ENCODE measurements around the gene SYNM. TPM values are rescaled to one million over a fixed set of nuclear protein-coding genes. Genes with fewer than 3 reads are reported as not detected.

The SYNM gene
- total RNA-seq, 2 donors from 2014 or later = 5.7 to 8.2 TPM

- peaks cover 18% of the 10 kb centered on the region for H3K4me1 ChIP-seq
- no peaks in the 10 kb centered on the region for H3K36me3 ChIP-seq (replicated peaks in 1 of 2; ENCODE audit: insufficient read depth in 1 of 2, low read depth in 2 of 2)
- TF ChIP-seq POLR2A (IDR thresholded peaks at IDR 0.05) = no peak
- TF ChIP-seq CTCF (IDR thresholded peaks at IDR 0.05) = no peak
- H3K4me3 ChIP-seq = no peak overlapping the region
- WGBS, 2 donors = 41 to 46% methylated on average over 2 of the region's 2 CpGs
- no peak overlapping the region for H3K27ac ChIP-seq
- intact Hi-C loops (cut with DNase I) = no loop called here
- no peak for ATAC-seq
- no peaks in the 10 kb centered on the region for H3K27me3 ChIP-seq
- DNase-seq = no peak
- no peaks in the 10 kb centered on the region for H3K9me3 ChIP-seq
These were observed 49.4 kb downstream of the SYNM start for GRCh38 chr15:99154271-99154670.

- TF ChIP-seq POLR2A (IDR thresholded peaks at IDR 0.05) = no peak
- TF ChIP-seq CTCF (IDR thresholded peaks at IDR 0.05) = no peak
- no peak for DNase-seq
- Histone ChIP-seq H3K4me1 (peaks cover 18% of the 10 kb centered on the region), H3K9me3 (no peaks in the 10 kb centered on the region), H3K4me3 (no peak overlapping the region), H3K27ac (no peak overlapping the region), H3K27me3 (no peaks in the 10 kb centered on the region), H3K36me3 (replicated peaks in 1 of 2; ENCODE audit: insufficient read depth in 1 of 2, low read depth in 2 of 2) (no peaks in the 10 kb centered on the region)
- 79 to 80% methylated on average over 9 of the region's 9 CpGs for WGBS, 2 donors
- intact Hi-C loops (cut with DNase I) = no loop called here
- no peak for ATAC-seq
These were observed 51.1 kb downstream of the SYNM start for GRCh38 chr15:99155961-99156443.

GRCh38 chr15:99157456-99157855 lies 52.6 kb downstream of the SYNM start:
- Histone ChIP-seq H3K36me3 (replicated peaks in 1 of 2; ENCODE audit: insufficient read depth in 1 of 2, low read depth in 2 of 2) (no peaks in the 10 kb centered on the region), H3K9me3 (no peaks in the 10 kb centered on the region), H3K27me3 (no peaks in the 10 kb centered on the region), H3K27ac (no peak overlapping the region), H3K4me3 (no peak overlapping the region), H3K4me1 (peaks cover 18% of the 10 kb centered on the region)
- TF ChIP-seq CTCF (IDR thresholded peaks at IDR 0.05) (no peak), POLR2A (IDR thresholded peaks at IDR 0.05) (no peak)
- 63 to 64% methylated on average over 3 of the region's 3 CpGs for WGBS, 2 donors
- no peak for ATAC-seq
- intact Hi-C loops (cut with DNase I) = no loop called here
- no peak for DNase-seq

- 95 to 97% methylated on average over 4 to 6 of the region's 6 CpGs for WGBS, 2 donors
- H3K4me3 ChIP-seq = no peak overlapping the region
- H3K27ac ChIP-seq = no peak overlapping the region
- H3K36me3 ChIP-seq (replicated peaks in 1 of 2; ENCODE audit: insufficient read depth in 1 of 2, low read depth in 2 of 2) = no peaks in the 10 kb centered on the region
- no peak for ATAC-seq
- H3K27me3 ChIP-seq = no peaks in the 10 kb centered on the region
- DNase-seq = no peak
- no peaks in the 10 kb centered on the region for H3K9me3 ChIP-seq
- intact Hi-C loops (cut with DNase I) = no loop called here
- H3K4me1 ChIP-seq = peaks cover 6% of the 10 kb centered on the region
- TF ChIP-seq CTCF (IDR thresholded peaks at IDR 0.05) (no peak), POLR2A (IDR thresholded peaks at IDR 0.05) (no peak)
These were observed 53.9 kb downstream of the SYNM start for GRCh38 chr15:99158626-99159412.

Data from body of pancreas (tissue), 4 donors.